Suppressor macrophage treated with lipopolysaccharide for 4 hours (primary cell): ENCODE data around the gene TRAIP.
"Not testable (repeated sequence)": the region's sequence is repeated elsewhere in the genome, so short reads cannot be mapped to it uniquely, and the experiment has no call there.

Experiments
- DNase-seq: peaks from one replicate; pipeline ENCODE4 v3.0.0-alpha.2; 2020

The TRAIP gene, protein sequence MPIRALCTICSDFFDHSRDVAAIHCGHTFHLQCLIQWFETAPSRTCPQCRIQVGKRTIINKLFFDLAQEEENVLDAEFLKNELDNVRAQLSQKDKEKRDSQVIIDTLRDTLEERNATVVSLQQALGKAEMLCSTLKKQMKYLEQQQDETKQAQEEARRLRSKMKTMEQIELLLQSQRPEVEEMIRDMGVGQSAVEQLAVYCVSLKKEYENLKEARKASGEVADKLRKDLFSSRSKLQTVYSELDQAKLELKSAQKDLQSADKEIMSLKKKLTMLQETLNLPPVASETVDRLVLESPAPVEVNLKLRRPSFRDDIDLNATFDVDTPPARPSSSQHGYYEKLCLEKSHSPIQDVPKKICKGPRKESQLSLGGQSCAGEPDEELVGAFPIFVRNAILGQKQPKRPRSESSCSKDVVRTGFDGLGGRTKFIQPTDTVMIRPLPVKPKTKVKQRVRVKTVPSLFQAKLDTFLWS

GRCh38 chr3:49856181-49857005 lies at the start of gene TRAIP:
Gene TRAIP (minus strand): TSS chr3:49856564. CDS start chr3:49856453, 111 bp downstream.
- DNase-seq: peak; percentile 98

DNA sequence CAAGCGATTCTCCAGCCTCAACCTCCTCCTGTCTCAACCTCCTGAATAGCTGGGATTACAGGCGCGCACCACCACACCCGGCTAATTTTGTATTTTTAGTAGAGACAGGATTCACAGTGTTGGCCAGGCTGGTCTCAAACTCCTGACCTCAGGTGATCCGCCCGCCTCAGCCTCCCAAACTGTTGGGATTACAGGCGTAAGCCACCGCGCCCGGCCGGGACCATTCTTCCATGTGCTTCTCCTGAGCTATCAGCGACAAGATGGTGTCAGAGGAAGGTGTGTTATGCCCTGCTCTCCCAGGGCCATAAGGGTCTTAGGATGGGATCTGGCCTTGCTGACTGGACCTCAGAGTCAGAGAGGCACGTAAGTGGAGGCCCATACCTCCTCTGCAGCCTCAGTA lies 48.1 kb upstream of the TRAIP start:
- not testable (repeated sequence) for DNase-seq

DNA sequence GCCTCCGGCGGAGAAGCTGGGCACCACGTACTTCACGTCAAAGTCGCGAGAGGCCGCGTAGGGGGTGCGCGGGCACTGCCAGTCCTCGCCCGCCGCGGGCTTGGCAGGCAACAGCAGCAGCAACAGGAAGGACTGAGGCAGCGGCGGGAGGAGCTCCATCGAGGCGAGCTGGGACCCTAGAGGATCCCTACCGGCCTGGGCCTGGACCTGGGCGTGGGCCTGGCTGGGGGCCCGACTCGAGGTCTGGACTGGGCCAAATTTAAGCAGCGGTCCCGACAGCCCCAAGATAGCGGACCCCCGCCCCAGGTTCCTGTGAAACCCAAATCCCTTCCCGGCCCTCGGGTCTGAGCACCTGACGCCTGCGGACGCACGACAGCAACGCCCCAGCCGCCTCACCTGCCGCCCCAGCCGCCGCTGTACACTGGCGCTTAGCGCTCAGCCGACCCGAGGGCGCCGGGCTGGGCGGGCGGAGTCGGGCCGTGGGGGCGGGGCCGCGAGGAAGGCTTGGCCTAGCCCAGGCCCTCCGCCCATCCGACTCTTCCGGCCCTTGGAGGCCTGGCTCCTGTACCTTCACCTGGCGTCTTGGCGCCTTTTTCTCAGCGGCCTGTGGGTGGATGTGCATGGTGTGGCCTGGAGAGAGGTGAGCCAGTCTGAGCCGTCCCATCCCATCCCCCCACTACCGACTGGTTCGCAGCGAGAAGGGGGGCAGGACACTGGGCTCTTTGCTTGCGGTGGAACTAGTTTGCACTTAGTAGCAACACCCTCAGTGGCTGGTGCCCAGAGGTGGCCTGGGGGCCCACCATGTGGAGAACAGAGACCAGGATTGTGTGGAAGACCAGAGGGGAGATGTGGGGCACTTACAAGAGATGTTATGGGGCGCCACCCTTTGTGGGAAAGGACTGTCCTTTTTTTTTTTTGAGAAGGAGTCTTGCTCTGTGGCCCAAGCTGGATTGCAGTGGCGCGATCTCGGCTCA lies 47.4 kb upstream of the TRAIP start, which contains the start of gene MST1R:
Gene MST1R (minus strand): TSS at position 423 of the 974 bp plus-strand sequence. CDS start 264 bp downstream, at position 159.
- peak; percentile 59 for DNase-seq

- DNase-seq: no peak
Observed at GRCh38 chr3:49902511-49903345, 46.4 kb upstream of the TRAIP start.

- no peak for DNase-seq
Observed at GRCh38 chr3:49901366-49902339, 45.3 kb upstream of the TRAIP start.

DNA sequence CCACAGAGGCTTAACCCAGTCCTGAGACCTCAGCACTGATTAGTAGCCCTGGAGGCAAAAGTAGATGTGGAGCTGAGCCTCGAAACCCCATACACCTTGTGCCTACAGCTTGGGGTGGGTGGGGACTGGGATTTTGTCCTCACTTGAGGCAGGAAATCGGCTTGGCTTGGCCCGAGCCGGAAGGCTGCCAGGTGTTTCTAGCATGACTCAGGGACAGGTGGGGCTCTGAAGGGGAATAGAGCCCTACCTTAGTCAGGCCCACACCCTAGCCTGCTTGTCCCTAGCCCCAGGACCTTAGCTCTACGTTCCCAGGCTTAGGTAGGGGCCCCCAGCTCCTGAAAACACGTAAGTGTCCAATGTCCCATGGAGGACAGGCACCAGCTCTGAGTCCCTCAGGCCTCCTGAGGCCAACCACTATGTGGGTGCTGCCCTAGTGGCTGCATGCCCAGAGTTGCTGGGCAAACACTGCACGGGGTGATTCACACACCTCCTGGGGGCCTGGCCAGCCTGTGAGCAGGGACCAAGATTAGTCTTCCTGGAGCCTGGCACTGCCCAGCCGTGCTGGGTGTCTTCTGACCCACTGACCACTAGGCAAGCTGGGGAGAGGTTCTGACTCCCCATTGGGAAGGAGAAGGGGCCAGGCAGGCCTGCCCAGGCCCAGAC lies 44.3 kb upstream of the TRAIP start:
- DNase-seq: no peak

- no peak for DNase-seq
Observed at GRCh38 chr3:49899815-49900214, 43.5 kb upstream of the TRAIP start.

- DNase-seq: no peak
Observed at GRCh38 chr3:49898991-49899390, 42.6 kb upstream of the TRAIP start.

- no peak for DNase-seq
Observed at GRCh38 chr3:49896345-49896744, 40.0 kb upstream of the TRAIP start.

DNA sequence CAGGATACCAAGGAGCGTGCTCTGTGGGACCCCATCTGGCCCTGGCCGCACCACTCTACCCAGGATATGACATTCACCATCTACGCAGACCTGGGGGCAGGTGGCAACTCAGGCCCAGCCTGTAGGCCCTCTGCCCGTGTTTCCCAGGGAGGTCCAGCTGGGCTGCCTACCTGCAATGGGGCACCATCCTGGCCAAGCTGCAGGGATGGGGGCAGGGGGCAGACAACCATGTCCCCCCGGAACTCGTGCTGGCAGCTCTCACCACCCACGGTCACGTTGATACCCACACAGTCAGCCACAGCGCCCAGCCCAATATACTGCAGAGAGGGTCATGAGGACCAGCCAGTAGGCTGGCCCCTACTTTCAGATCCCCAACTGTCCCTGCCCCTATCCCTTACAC lies 39.4 kb upstream of the TRAIP start:
- no peak for DNase-seq

DNA sequence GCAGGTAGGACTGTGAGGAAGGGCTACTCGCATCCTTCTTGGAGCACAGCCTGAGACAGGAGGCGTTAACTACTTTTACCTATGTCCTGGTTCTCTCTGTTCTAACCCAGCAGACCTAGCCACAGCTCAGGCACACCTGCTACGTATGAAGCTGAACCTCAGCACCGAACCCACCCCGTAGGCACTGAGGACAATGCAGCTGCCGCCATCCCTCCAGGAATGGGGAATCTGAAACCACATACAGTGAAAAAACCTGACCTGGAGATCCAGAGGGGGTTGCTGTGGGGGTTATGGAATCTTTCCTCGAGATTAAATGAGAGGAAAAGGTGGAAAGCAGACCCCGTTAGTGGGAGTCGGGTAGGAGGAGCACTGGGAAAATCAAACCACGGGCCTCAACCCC lies 32.9 kb upstream of the TRAIP start:
- no peak for DNase-seq

GRCh38 chr3:49886922-49887265 lies 30.5 kb upstream of the TRAIP start:
- no peak for DNase-seq

GRCh38 chr3:49883998-49884397 lies 27.6 kb upstream of the TRAIP start:
- DNase-seq: no peak

GRCh38 chr3:49882166-49882565 lies 25.8 kb upstream of the TRAIP start:
- DNase-seq: no peak

DNA sequence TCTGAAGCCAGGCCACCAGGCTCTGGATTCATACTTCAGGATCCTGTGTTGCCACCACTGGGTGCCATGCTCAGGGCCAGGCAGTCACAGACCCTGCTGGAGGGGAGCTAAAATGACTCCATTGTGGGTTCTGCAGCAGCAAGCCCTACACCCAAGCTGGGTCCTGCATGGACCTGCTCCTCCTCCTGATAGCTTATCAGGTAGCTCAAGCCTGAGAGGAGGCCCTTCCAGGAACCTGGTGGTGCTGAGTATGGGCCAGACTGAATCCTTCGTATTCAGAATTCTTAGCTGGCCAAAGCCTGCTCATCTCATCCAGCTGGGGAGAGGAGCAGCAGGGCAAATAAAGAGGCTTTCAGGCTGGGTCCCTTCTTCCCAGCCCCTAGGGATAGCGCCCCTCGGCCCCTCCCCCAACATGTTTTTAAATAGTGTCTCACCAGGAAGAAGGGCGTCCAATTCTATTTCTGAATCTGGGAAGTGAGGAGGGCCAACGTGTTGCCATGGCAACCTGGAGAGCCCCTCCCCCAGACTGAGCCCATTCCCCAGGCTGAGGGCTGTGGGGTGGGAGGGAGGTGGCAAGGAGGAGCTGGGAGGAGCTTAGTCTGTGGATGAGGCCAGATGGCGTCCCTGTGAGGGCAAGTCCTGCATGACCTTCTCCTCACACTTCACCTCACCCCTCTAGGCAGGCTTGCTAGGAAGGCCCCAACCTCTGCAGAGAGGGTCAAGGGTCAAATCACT lies 24.4 kb upstream of the TRAIP start:
- DNase-seq: no peak

GRCh38 chr3:49879721-49880120 lies 23.4 kb upstream of the TRAIP start:
- no peak for DNase-seq

DNA sequence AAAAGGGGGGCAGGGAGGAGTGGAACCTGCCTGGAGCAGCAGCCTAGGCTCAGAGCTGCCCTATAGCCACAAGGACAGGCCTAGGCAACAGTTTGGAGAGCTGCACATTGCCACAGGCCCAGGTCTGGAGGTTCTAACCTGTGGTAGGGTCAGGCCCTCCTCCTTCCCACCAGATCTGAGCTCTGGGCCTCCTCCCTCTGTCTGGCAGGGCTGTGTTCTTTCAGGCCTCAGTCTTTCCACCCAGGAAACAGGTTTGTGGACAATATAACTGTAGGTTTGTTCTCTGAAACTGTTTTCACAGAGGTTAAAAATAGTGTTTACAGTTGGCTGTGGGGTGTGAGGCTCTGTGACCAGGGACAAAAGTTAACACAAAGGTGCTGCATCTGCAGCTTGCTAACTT lies 22.3 kb upstream of the TRAIP start:
- no peak for DNase-seq

DNA sequence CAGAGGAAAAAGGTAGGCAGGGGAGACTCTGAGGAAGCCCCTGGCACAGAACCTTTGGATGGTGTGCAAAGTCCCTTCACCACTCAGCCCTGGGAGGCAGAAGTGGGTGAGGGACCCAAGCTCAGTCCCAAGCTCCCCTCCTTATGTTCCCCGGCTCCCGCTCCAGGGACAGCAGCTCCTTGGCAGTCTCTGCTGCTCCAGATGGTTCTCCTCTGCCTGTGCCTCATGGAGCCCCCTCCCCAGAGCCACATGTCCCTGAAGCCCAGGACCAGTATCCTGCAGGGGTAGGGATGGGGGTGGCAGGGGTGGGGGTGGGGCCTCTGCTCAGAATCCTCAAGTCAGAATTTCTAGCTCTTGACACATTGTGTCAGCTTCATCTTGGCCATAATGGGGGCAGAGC lies 21.4 kb upstream of the TRAIP start:
- DNase-seq: no peak

GRCh38 chr3:49876567-49876966 lies 20.2 kb upstream of the TRAIP start:
- no peak for DNase-seq
